ENCODE results near the gene S100A1. TPM values are rescaled to one million over a fixed set of nuclear protein-coding genes. Genes with fewer than 3 reads are reported as not detected.

Gene S100A1
- total RNA-seq, 1 experiment from 2014 or later = 1.3 TPM

DNA sequence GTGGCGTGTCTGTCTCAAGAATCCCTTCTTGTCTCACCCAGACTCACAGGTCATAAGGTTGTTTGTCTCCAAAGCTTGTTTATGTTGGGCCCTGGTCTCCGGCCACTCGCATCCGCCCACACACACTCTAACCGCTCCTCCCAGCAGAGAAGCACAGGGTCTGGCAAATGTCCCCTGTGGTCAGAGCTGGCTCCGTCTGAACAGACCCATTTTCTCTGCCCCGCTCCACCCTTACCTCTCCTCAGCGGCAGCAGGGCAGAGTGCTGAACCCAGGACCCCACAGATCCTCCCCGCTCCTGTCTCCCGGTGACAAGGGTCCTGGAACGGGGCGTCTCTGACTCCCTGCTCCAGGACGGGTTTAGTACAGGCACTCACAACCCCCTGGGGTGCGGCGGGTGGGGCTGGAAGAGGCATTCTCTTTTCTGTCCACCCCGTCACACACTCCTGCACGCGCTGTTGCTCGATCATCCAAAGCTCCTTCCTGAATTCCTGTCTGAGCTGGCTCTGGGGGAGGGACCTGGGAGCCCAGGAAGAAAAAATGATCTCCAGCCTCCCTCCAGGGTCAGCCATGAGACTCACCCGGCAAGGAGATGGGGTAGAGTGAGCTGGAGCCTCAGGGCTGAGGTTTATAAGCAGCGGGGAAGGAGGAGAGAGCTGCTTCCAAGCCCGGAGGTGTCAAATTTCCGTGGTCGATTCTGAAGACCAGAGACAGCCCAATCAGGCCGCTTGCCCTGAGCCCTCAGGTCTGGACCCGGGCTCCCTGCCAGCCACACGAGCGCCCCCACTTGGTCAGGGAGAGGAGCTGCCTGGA is 1.1 kb upstream of the S100A1 start, which contains the start of gene S100A13 (continued):
- TF ChIP-seq, protein P1, sequence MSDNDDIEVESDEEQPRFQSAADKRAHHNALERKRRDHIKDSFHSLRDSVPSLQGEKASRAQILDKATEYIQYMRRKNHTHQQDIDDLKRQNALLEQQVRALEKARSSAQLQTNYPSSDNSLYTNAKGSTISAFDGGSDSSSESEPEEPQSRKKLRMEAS (CRISPR knock-in tag; IDR thresholded peaks at IDR 0.05) = peak; percentile 69
- TF ChIP-seq PRRX2 (CRISPR knock-in tag; IDR thresholded peaks at IDR 0.05) = no peak
- TF ChIP-seq, protein P2, sequence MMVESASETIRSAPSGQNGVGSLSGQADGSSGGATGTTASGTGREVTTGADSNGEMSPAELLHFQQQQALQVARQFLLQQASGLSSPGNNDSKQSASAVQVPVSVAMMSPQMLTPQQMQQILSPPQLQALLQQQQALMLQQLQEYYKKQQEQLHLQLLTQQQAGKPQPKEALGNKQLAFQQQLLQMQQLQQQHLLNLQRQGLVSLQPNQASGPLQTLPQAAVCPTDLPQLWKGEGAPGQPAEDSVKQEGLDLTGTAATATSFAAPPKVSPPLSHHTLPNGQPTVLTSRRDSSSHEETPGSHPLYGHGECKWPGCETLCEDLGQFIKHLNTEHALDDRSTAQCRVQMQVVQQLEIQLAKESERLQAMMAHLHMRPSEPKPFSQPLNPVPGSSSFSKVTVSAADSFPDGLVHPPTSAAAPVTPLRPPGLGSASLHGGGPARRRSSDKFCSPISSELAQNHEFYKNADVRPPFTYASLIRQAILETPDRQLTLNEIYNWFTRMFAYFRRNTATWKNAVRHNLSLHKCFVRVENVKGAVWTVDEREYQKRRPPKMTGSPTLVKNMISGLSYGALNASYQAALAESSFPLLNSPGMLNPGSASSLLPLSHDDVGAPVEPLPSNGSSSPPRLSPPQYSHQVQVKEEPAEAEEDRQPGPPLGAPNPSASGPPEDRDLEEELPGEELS (CRISPR knock-in tag; IDR thresholded peaks at IDR 0.05) = peak; percentile 12; the same call in 1 of the 2 replicates
- TF ChIP-seq ZNF317 (CRISPR knock-in tag; IDR thresholded peaks at IDR 0.05; ENCODE audit: borderline replicate concordance, low read depth) = no peak
- TF ChIP-seq ZNF416 (CRISPR knock-in tag; IDR thresholded peaks at IDR 0.05) = no peak; the same call in 1 of the 2 replicates
- no peak for TF ChIP-seq NFE2L1 (CRISPR knock-in tag; IDR thresholded peaks at IDR 0.05)
- TF ChIP-seq, protein P3, sequence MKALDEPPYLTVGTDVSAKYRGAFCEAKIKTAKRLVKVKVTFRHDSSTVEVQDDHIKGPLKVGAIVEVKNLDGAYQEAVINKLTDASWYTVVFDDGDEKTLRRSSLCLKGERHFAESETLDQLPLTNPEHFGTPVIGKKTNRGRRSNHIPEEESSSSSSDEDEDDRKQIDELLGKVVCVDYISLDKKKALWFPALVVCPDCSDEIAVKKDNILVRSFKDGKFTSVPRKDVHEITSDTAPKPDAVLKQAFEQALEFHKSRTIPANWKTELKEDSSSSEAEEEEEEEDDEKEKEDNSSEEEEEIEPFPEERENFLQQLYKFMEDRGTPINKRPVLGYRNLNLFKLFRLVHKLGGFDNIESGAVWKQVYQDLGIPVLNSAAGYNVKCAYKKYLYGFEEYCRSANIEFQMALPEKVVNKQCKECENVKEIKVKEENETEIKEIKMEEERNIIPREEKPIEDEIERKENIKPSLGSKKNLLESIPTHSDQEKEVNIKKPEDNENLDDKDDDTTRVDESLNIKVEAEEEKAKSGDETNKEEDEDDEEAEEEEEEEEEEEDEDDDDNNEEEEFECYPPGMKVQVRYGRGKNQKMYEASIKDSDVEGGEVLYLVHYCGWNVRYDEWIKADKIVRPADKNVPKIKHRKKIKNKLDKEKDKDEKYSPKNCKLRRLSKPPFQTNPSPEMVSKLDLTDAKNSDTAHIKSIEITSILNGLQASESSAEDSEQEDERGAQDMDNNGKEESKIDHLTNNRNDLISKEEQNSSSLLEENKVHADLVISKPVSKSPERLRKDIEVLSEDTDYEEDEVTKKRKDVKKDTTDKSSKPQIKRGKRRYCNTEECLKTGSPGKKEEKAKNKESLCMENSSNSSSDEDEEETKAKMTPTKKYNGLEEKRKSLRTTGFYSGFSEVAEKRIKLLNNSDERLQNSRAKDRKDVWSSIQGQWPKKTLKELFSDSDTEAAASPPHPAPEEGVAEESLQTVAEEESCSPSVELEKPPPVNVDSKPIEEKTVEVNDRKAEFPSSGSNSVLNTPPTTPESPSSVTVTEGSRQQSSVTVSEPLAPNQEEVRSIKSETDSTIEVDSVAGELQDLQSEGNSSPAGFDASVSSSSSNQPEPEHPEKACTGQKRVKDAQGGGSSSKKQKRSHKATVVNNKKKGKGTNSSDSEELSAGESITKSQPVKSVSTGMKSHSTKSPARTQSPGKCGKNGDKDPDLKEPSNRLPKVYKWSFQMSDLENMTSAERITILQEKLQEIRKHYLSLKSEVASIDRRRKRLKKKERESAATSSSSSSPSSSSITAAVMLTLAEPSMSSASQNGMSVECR (CRISPR knock-in tag; IDR thresholded peaks at IDR 0.05; ENCODE audit: borderline replicate concordance) = peak; percentile 26; the same call in 1 of the 2 replicates
- TF ChIP-seq, protein P4, sequence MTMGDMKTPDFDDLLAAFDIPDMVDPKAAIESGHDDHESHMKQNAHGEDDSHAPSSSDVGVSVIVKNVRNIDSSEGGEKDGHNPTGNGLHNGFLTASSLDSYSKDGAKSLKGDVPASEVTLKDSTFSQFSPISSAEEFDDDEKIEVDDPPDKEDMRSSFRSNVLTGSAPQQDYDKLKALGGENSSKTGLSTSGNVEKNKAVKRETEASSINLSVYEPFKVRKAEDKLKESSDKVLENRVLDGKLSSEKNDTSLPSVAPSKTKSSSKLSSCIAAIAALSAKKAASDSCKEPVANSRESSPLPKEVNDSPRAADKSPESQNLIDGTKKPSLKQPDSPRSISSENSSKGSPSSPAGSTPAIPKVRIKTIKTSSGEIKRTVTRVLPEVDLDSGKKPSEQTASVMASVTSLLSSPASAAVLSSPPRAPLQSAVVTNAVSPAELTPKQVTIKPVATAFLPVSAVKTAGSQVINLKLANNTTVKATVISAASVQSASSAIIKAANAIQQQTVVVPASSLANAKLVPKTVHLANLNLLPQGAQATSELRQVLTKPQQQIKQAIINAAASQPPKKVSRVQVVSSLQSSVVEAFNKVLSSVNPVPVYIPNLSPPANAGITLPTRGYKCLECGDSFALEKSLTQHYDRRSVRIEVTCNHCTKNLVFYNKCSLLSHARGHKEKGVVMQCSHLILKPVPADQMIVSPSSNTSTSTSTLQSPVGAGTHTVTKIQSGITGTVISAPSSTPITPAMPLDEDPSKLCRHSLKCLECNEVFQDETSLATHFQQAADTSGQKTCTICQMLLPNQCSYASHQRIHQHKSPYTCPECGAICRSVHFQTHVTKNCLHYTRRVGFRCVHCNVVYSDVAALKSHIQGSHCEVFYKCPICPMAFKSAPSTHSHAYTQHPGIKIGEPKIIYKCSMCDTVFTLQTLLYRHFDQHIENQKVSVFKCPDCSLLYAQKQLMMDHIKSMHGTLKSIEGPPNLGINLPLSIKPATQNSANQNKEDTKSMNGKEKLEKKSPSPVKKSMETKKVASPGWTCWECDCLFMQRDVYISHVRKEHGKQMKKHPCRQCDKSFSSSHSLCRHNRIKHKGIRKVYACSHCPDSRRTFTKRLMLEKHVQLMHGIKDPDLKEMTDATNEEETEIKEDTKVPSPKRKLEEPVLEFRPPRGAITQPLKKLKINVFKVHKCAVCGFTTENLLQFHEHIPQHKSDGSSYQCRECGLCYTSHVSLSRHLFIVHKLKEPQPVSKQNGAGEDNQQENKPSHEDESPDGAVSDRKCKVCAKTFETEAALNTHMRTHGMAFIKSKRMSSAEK (CRISPR knock-in tag; IDR thresholded peaks at IDR 0.05; ENCODE audit: borderline replicate concordance) = no peak
- TF ChIP-seq ETV6 (CRISPR knock-in tag; IDR thresholded peaks at IDR 0.05) = peak; percentile 51; the same call in 1 of the 2 replicates
- TF ChIP-seq ELF4 (CRISPR knock-in tag; IDR thresholded peaks at IDR 0.05; ENCODE audit: low read depth) = no peak
- TF ChIP-seq ZNF423 (CRISPR knock-in tag; IDR thresholded peaks at IDR 0.05) = peak; percentile 25; the same call in 1 of the 2 replicates
- 0 out of 2 replicates have a peak, but pooled peaks have one; percentile 47 for TF ChIP-seq ZNF232 (CRISPR knock-in tag; IDR thresholded peaks at IDR 0.05)
- no peak for TF ChIP-seq ESRRA (CRISPR knock-in tag; IDR thresholded peaks at IDR 0.05; ENCODE audit: borderline replicate concordance)
- peak; percentile 79; the same call in 1 of the 2 replicates for TF ChIP-seq HMGXB4 (CRISPR knock-in tag; IDR thresholded peaks at IDR 0.05)
- no peak for TF ChIP-seq JUN (CRISPR knock-in tag; IDR thresholded peaks at IDR 0.05)
- no peak for TF ChIP-seq ZNF138 (CRISPR knock-in tag; conservative IDR thresholded peaks at IDR 0.05)
- no peak; the same call in 1 of the 2 replicates for TF ChIP-seq SP1 (CRISPR knock-in tag; conservative IDR thresholded peaks at IDR 0.05)
